Activated T-helper 1 cell treated with anti-CD3 and anti-CD28 coated beads, Interleukin-2, amount 50 U/mL, for 16 hours (primary cell): ENCODE data around the gene ARL2BP.

Experiments used
- DNase-seq, 2 donors: peaks; one replicate each; pipeline ENCODE4 v3.0.0-alpha.2; 2020; ENCODE audit warnings: low read depth in 1 of 2, low spot score in 1 of 2

Gene ARL2BP

GRCh38 chr16:57235128-57236021 is 9.7 kb upstream of the ARL2BP start:
- no peak for DNase-seq

DNA sequence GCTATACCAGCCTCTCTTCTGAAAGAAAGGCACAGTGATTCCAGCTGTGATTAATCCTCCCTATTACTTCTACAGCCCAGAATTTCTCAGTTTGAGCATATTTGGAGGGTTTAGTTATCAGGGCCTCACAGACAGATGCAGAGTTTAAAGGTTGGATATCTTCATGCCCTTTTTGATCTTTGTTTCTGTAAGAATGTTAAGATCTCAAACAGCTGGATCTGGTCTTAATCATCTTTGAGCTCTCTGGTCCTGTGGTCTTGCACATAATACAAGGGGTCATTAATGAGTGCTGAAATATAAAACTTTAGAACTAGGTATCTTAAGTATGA is 9.1 kb upstream of the ARL2BP start:
- no peak for DNase-seq

DNA sequence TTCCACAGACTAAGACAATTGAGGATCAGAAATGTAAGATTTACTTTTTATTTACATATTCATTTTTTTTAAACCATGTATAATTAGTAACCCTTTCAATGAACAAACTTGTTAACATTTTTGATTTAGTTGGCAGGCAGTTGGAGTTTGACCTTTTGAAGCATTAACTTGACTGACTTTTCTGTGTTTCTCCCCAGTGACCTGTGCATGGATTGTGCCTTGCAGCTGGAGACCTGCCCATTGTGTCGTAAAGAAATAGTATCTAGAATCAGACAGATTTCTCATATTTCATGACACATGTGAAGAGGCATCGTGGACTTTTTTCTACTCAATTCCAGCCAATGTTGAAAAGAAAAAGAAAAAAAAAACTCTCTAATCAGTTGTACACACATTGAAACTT is 6.4 kb upstream of the ARL2BP start:
- DNase-seq: no peak

DNA sequence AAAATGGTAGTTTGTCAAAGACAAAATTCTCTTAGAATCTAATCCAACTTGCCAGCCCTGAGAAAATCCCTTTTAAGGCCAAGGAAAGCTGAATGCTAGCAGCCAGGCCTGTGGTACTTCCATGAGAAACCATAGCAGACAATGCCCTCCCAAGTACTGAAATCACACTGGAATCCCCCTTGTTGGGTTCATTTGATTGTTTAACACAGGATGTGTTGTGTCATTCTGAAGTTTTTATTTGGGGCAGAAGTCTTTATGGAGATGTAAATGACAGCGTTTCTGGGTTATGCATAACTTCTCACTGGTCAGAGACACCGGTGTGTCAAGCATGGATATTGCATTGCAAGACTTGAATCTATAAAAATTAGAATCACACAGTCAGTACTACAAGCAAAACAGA is 6.0 kb upstream of the ARL2BP start:
- no peak for DNase-seq

DNA sequence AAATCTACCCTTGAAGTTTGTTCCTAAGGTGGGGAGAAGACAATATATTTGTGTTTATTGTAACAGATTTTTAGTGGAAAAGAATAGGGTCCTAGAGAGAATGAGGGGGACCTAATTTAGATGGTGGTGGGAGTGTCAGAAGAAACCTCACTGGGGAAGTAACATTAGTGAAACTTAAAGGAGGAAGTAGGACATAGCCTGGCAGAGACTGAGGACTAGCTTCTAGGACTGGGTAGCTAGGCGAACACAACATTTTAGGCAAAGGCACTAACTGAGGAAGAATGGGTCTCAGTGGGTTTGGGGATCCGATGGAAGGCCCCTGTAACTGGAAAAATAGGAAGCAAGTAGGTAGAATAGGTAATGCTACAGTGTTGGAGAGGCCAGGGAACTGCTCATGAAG is 4.2 kb upstream of the ARL2BP start:
- DNase-seq: no peak

DNA sequence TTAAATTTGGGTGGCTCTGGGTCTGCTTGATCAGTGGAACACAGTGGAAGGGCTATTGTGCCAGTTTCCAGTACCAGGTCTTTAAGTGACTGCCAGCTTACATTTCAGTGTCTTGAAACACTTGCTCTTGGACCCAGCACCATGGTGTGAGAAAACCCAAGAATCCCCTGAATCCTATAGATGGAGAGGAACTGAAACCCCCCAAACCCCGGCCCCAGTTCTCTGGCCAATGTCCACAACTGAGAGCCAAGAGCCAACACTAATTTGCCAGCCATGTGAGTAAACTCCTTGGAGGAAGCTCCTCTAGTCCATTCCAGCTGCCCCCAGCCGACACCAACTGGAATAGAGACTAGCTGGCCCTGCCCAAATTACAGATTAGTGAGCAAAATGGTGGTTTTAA is 2.4 kb upstream of the ARL2BP start:
- no peak for DNase-seq

DNA sequence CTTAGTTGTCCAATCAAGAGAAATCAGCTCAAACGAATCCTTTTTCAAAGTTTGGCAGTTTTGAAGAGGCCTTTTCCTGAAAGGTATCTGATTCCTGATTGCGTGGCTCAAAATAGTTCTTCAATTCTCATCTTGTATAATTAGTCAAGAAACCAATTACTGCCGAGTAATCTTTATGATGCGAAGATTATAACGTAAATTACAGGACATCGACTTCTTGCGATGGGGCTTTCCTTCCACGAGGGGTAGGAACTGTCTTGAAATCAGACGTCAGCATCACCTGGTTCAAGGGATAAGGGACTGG is 644 bp upstream of the ARL2BP start:
- DNase-seq: no peak

- no peak for DNase-seq
Observed at GRCh38 chr16:57245472-57246113, 534 bp downstream of the ARL2BP start.

DNA sequence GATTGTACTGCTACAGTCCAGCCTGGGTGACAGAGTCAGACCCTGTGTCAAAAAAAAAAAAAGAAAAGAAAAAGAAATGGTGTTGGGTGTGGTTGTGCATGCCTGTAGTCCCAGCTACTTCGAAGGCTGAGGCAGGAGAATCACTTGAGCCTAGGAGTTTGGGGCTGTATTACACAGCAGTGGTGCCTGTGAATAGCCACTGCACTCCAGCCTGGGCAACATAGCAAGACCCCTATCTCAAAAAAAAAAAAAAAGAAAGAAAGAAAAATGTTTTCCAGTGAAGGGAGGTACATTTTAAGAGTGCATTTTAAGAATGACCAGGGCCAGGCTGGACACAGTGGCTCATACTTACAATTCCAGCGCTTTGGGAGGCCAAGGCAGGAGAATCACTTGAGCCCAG is 6.3 kb downstream of the ARL2BP start:
- DNase-seq: no peak

GRCh38 chr16:57252148-57252721 is 7.2 kb downstream of the ARL2BP start:
- no peak for DNase-seq

DNA sequence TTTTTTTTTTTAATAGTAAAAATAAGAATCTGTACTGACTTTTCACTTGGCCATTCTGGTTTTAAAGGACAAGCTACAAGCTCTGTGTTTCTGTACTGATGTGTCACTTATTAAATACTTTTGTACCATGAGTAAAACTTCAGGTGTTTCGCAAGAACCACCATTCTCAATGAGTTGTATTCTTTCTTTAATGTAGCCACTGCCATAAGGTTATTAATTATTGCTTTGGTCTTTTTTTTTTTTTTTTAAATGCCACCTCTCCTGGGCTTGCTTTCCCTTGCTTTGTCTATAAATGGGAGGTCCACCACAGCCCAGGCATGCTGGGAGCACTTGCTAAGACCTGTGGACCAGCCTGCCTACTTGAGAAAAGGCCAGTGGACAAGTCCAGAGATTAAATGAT is 8.4 kb downstream of the ARL2BP start:
- DNase-seq: no peak

GRCh38 chr16:57255686-57256415 is 10.8 kb downstream of the ARL2BP start:
- no peak for DNase-seq

- DNase-seq: no peak
Observed at GRCh38 chr16:57256601-57257395, 11.7 kb downstream of the ARL2BP start.

DNA sequence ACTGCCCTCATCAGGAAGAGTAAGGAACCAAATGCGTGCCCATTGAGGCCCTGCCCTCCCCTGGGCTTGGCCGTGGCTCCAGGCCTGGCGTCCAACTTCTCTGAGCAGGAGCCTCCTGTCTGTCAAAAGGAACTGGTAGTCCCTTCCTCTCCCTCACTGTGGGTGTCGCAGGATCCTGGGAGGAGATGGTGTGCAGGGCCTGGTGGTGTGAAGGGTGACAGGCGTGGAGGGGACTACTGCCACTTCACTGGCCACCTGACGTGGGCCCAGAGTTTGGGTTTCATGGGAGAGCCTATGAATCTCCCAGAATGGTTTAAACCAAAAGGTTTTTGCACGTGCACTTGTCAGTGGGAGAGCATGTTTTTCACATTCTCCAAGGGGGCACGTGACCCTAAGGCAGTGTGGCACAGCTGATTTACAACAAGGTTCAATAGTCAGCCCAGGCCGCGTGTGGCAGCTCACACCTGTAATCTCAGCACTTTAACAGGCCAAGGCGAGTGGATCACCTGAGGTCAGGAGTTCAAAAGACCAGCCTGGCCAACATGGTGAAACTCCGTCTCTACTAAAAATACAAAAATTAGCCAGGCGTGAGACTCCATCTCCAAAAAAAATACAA is 12.5 kb downstream of the ARL2BP start:
- no peak for DNase-seq

- no peak for DNase-seq
Observed at GRCh38 chr16:57258226-57258909, 13.3 kb downstream of the ARL2BP start.

DNA sequence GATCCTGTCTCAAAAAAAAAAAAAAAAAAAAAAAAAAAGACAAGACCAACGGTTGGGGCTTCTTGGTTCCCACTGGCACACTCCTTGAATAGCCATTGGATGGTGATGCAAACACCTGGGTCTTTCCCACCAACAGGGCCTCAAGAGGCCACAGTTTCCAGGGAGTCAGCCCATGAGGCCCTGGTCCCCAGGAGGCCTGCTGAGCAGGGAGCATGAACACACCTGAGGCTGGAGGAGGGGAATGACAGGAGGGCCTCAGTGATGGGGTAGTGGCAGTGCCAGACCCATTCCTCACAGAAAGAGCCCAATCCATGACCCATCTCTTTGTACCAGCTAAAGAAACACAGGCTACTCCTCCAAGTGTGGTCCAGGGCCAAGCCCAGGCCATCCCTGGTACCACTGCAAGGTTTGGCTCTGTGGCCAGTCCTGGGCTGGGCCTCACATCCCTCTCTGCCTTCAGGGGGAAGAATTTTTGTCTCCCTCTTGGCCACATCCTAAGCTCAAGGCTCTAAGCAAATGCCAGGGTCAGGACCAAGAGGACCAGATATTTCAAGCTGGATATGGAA is 13.9 kb downstream of the ARL2BP start:
- no peak for DNase-seq

GRCh38 chr16:57260294-57260929 is 15.4 kb downstream of the ARL2BP start:
- no peak for DNase-seq

DNA sequence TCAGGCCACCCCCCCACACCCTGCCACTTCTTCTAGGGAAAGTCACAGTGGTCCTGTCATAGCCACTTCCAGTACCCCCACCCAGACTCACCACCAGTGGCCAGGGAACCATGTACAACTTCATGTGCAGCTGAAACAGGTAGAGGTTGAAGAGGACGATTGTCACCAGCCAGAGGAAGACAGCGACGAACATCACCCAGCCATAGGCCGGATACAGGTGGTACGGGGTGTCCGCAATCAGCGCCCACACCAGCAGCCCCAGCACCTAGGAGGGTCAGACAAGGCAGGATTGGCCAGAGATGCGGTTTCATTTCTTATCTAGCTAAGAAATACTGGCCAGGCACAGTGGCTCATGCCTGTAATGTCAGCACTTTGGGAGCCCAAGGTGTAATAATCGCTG is 16.7 kb downstream of the ARL2BP start:
- DNase-seq: no peak

DNA sequence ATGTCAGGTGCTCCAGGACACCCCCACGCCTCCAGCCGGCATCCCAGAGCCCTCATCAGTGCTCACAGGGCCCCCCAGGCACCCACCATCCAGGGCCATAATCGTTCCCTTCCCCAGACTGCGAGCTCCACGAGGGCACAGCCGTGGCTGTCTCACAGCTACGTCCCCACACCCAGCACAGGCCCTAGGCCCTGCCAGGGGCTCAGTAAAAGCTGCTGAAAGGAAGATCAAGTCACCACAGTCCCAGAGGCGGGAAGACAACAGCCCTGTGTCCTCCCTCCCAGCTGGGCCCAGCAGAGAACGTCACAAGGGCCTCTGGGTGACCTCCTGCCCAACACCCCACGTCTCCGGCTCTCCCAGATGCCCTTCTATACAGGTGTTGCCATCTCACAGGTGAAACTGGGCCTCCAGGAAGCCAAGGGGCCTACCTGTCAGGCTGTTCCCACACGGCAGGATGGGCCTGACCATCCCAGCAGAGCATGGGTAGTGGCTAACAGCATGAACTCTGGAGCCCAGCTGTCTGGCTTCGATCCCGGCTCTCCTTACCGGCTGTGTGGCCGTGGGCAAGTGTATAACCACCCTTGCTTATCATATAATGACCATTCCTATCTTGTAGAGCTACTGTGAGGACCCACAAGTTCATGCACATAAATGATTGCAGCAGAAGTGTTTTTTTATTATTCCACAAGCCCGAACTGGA is 17.9 kb downstream of the ARL2BP start:
- DNase-seq: no peak
